DND-41 (cell line): ENCODE results near the gene CCDC179.

Source experiments
- CTCF ChIP-seq: IDR thresholded peaks from 2 replicates; pipeline ENCODE4 v1.5.1; 2012; ENCODE audit warnings: borderline replicate concordance, low read length, moderate library complexity, mild to moderate bottlenecking; ENCODE audit not compliant: poor library complexity, severe bottlenecking; ENCODE audit errors: extremely low read depth
- EZH2 ChIP-seq: IDR thresholded peaks from 3 replicates; pipeline ENCODE4 v1.6.1; 2012; ENCODE audit warnings: borderline replicate concordance, low read depth, mild to moderate bottlenecking, moderate library complexity, low read length, inconsistent platforms; ENCODE audit not compliant: severe bottlenecking

GRCh38 chr11:22859756-22860155 is 518 bp downstream of the CCDC179 start:
- TF ChIP-seq CTCF (no peak), EZH2 (no peak)
